NCI-H524 treated with DMSO at 0.1 percent for 48 hours (cell line): ENCODE measurements around the gene CCDC27.
"Not testable (repeated sequence)": the region's sequence is repeated elsewhere in the genome, so short reads cannot be mapped to it uniquely, and the experiment has no call there.

Source experiments
- DNase-seq: peaks from one replicate; lab custom pipeline; 2025; lab: John Stamatoyannopoulos, UW

CCDC27 gene

GRCh38 chr1:3736708-3737107 lies 15.5 kb upstream of the CCDC27 start:
- DNase-seq, result no peak

- DNase-seq, result no peak
Observed at GRCh38 chr1:3738943-3739342, 13.3 kb upstream of the CCDC27 start.

GRCh38 chr1:3740042-3740441 lies 12.2 kb upstream of the CCDC27 start:
- DNase-seq, result no peak

GRCh38 chr1:3740752-3741151 lies 11.5 kb upstream of the CCDC27 start:
- no peak for DNase-seq

- DNase-seq, result no peak
Observed at GRCh38 chr1:3741566-3742438, 10.4 kb upstream of the CCDC27 start.

GRCh38 chr1:3742439-3743298 lies 9.6 kb upstream of the CCDC27 start:
- DNase-seq, result no peak

- DNase-seq, result no peak
Observed at GRCh38 chr1:3743421-3743820, 8.8 kb upstream of the CCDC27 start.

GRCh38 chr1:3743826-3744225 lies 8.4 kb upstream of the CCDC27 start:
- no peak for DNase-seq

- DNase-seq, result no peak
Observed at GRCh38 chr1:3744646-3745045, 7.6 kb upstream of the CCDC27 start.

- DNase-seq, result no peak
Observed at GRCh38 chr1:3745071-3745470, 7.2 kb upstream of the CCDC27 start.

GRCh38 chr1:3745590-3746381 lies 6.5 kb upstream of the CCDC27 start:
- no peak for DNase-seq

- no peak for DNase-seq
Observed at GRCh38 chr1:3746389-3746829, 5.8 kb upstream of the CCDC27 start.

- DNase-seq, result peak; percentile 22
Observed at GRCh38 chr1:3746830-3747521, 5.3 kb upstream of the CCDC27 start.

GRCh38 chr1:3747522-3747848 lies 4.8 kb upstream of the CCDC27 start:
- DNase-seq, result no peak

GRCh38 chr1:3747903-3748302 lies 4.3 kb upstream of the CCDC27 start:
- no peak for DNase-seq

GRCh38 chr1:3748316-3748900 lies 3.8 kb upstream of the CCDC27 start:
- DNase-seq, result not testable (repeated sequence)

GRCh38 chr1:3749512-3749911 lies 2.7 kb upstream of the CCDC27 start:
- DNase-seq, result no peak

- DNase-seq, result no peak
Observed at GRCh38 chr1:3750741-3751140, 1.5 kb upstream of the CCDC27 start.

GRCh38 chr1:3753656-3754454 lies 1.6 kb downstream of the CCDC27 start:
- DNase-seq, result no peak

GRCh38 chr1:3756394-3756793 lies 4.1 kb downstream of the CCDC27 start:
- no peak for DNase-seq
